Fibroblast of pulmonary artery (primary cell): ENCODE results near the gene OLFML2A.
"Not testable (repeated sequence)": the region's sequence is repeated elsewhere in the genome, so short reads cannot be mapped to it uniquely, and the experiment has no call there.

Source experiments
- DNase-seq: peaks from one replicate; pipeline ENCODE4 v3.0.0-alpha.2; 2010; ENCODE audit warnings: low read depth
- H3K4me3 ChIP-seq: replicated peaks from 2 replicates; pipeline ENCODE4 v1.5.1; 2011; ENCODE audit warnings: low read depth, mild to moderate bottlenecking, control low read depth, low read length, moderate library complexity
- TF ChIP-seq, protein P1 (sequence below): IDR thresholded peaks from 2 replicates; pipeline ENCODE4 v1.5.1; 2011; ENCODE audit warnings: mild to moderate bottlenecking, control low read depth, low read length, inconsistent platforms; ENCODE audit errors: missing control alignments

Gene OLFML2A

DNA sequence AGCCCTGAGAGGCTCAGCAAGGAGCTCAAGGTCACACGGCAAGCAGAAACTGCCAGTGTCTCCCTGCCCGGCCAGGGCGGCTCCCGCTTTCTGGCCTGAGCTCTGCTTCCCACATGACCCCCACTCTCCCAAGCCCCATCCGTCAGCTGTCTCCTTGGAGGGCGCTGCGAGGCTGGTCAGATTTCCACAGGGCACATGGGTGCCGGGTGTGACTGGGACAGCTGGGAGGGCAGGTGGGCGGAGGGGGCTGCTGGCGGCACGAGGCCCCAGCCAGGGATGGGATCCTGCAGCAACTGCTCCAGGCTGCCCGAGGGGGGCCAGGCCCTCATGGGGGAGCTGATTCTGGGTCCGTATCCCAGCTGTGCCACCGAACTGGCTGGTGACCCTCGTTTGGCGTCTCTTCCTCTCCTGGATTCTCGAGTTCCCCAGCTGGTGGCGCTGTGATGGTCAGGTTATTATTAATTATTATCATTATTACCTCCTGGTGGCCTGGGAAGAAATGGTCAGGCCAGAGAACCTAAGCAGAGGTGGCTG, 63.4 kb downstream of the OLFML2A start:
- DNase-seq = no peak
- TF ChIP-seq, protein P1, sequence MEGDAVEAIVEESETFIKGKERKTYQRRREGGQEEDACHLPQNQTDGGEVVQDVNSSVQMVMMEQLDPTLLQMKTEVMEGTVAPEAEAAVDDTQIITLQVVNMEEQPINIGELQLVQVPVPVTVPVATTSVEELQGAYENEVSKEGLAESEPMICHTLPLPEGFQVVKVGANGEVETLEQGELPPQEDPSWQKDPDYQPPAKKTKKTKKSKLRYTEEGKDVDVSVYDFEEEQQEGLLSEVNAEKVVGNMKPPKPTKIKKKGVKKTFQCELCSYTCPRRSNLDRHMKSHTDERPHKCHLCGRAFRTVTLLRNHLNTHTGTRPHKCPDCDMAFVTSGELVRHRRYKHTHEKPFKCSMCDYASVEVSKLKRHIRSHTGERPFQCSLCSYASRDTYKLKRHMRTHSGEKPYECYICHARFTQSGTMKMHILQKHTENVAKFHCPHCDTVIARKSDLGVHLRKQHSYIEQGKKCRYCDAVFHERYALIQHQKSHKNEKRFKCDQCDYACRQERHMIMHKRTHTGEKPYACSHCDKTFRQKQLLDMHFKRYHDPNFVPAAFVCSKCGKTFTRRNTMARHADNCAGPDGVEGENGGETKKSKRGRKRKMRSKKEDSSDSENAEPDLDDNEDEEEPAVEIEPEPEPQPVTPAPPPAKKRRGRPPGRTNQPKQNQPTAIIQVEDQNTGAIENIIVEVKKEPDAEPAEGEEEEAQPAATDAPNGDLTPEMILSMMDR = peak; percentile 39
- H3K4me3 ChIP-seq = no peak overlapping the region

DNA sequence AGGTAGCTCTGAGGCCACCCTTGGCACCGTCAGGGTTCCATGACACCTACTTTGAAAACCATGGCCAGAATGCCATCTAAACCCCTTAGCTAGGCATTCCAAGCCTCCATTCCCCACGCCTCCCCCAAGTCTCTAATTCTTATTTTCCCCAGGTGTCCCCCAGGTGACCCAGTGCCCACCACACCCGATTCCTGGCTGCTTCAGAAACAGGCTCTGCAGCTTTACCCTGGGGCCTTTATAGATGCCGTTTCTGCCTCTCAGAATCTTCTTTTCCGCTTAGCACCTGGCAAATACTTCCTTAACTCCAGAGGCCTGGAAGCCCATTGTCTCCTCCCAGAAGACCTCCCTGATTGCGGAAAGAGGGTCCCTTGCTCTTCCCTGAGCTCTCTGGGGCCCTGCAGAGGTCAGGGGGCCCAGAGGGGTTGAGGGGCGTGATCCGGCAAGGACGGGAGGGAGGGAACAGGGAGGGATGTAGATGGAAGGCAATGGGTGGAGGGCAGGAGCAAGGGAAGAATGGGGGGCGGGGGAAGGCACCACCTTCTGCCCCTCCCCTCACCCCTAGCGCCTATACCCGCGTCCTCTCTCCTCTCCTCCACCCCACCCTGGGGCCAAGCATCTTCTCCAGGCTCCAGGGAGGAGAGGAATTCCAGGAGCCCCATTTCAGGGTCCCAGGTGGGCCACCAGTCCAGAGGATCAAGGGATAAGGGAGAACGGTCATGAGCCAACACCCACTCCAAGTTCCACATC, 64.3 kb downstream of the OLFML2A start:
- no peak for DNase-seq
- TF ChIP-seq, protein P1 = no peak
- H3K4me3 ChIP-seq = no peak overlapping the region

DNA sequence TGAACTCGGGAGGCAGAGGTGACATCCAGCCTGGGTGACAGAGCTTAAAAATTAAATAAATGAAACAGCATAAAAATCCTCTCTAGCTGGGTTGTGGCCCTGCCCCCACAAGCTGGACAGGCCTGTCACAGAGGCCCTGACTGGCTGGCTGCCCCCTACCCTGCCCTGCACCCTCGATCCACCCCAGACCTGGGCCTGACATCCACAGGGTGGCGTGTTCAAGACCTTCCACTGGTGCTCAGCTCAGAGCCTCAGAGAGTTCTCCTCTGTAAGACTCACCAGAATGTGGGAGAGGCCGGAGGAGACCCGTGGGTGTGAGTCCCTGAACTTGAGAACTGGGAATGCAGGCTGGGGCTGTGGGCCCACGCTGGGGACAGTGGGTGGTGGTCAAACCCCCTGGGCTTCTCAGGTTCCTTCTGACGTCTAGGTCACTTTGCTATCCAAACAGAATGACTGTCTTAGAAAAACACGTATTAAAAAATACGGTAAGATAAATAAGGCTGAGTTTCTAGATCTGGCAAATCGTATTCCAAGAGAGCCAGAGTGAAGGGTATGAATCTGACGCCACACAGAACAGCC, 66.6 kb downstream of the OLFML2A start:
- DNase-seq = no peak
- TF ChIP-seq, protein P1 = no peak
- H3K4me3 ChIP-seq = no peak overlapping the region

DNA sequence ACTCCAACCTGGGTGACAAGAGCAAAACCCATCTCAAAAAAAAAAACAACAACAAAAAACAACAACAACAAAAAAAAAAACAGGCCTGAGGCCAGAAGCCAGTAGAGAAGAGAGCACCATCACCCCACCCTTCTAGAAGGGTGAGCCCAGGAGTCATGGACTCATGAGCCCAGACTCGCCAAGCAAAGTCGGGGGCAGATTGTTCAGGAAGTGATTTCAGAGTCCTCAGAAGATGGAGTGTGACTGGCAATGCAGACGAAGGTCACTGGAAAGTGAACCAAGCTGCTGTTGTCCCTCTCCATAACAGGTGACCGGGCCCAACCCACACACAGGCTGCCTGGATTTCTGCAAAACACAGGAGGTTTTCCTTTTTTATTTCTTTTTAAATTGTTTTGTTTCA, 67.4 kb downstream of the OLFML2A start:
- no peak overlapping the region for H3K4me3 ChIP-seq
- TF ChIP-seq, protein P1 = no peak
- no peak for DNase-seq

DNA sequence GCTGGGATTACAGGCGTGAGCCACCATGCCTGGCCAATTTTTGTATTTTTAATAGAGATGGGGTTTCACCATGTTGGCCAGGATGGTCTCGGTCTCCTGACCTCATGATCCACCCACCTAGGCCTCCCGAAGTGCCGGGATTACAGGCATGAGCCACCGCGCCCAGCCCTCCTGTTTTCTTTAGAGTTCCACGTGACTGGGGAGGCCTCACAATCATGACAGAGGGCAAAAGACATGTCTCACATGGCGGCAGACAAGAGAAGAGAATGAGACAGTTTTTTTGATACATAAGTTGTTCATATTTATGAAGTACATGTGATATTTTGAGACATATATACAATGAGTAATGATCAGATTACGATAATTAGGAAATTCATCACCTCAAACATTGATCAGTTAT, 69.5 kb downstream of the OLFML2A start:
- DNase-seq, H3K4me3 ChIP-seq: not testable (repeated sequence)

DNA sequence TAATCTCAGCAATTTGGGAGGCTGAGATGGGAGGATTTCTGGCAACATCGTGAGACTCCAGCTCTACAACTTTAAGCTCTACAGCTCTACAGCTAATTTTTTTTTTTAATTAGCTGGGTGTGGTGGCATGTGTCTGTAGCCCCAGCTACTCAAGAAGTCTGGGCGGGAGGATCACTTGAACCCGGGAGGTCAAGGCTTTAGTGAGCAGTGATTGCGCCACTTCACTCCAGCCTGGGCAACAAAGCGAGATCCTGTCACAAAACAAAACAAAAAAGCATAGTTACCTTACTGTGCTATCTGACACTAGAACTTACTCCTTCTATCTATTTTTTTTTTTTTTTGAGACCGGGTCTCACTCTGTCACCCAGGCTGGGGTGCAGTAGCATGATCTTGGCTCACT, 70.0 kb downstream of the OLFML2A start:
- no peak overlapping the region for H3K4me3 ChIP-seq

DNA sequence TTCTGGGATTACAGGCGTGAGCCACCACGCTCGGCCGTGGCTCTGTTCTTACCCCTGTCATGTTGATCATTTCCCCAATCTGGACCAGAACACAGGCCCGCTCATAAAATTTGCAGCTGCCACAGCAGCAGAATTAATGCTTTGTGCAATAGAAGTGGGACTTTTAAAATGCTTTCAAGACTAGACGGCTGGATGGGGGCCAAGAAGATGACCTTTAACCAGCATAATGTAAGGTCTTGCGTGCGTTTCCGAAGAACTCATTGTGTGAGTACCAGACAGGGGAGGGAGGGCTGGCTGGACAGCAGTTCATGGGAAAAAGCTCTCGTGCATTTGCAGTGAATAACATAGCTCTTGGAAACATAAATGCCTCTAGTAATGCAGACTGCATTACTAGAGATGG, 72.9 kb downstream of the OLFML2A start:
- H3K4me3 ChIP-seq = no peak overlapping the region
- DNase-seq = peak; percentile 93
- TF ChIP-seq, protein P1 = no peak

More for the DNA sequence above, 70.0 kb downstream of the OLFML2A start:
- DNase-seq = no peak
- TF ChIP-seq, protein P1 = no peak
